HEK293 (cell line): ENCODE results near the gene KLK2.

Experiments
- CTCF ChIA-PET: fragments of 350-600 bp; formaldehyde crosslinking; extraction: SDS; loops from one replicate; lab custom pipeline; 2021; ENCODE audit warnings: antibody characterized with exemption; lab: Yijun Ruan, JAX
- POLR2A ChIA-PET: fragments of 300-600 bp; formaldehyde crosslinking; extraction: SDS; loops from one replicate; lab custom pipeline; 2020; ENCODE audit warnings: antibody characterized with exemption, inconsistent platforms; lab: Yijun Ruan, JAX
- H3K27ac ChIP-seq: fragments of 200-500 bp; sonication (Bioruptor generic); 2 replicates; pipeline ENCODE4 v1.5.1; 2014; ENCODE audit warnings: low read depth, low read length, control low read depth, inconsistent platforms; ENCODE audit errors: extremely low read depth
- H3K36me3 ChIP-seq, 2 experiments: fragments of 200-500 bp in 1 of 2; sonication (Bioruptor generic) in 1 of 2; 1 replicate in 1 of 2; 2 replicates in 1 of 2; pipeline ENCODE4 v1.5.1; 2014 to 2017; ENCODE audit warnings: inconsistent platforms in 2 of 2, low read length in 2 of 2; ENCODE audit not compliant: control insufficient read depth in 2 of 2, insufficient read depth in 1 of 2
- H3K4me1 ChIP-seq: fragments of 200-500 bp; sonication (Bioruptor generic); 2 replicates; pipeline ENCODE4 v1.5.1; 2014; ENCODE audit warnings: mild to moderate bottlenecking, low read length, inconsistent platforms; ENCODE audit not compliant: control insufficient read depth, insufficient read depth
- H3K4me3 ChIP-seq: 2 replicates; pipeline ENCODE4 v1.5.1; 2011; ENCODE audit warnings: low read depth, mild to moderate bottlenecking, control low read depth, low read length, moderate library complexity
- H3K9me3 ChIP-seq: fragments of 200-500 bp; sonication (Bioruptor generic); 2 replicates; pipeline ENCODE4 v1.5.1; 2014; ENCODE audit warnings: low read depth, low read length, inconsistent platforms; ENCODE audit not compliant: control insufficient read depth, insufficient read depth
- BCL11B ChIP-seq: fragments of 450-650 bp; formaldehyde crosslinking; IDR thresholded peaks from 2 replicates; pipeline ENCODE4 v1.5.1; 2016; ENCODE audit warnings: low read depth, missing biosample characterization, missing genetic modification characterization
- CTCF ChIP-seq: fragments of 450-650 bp; formaldehyde crosslinking; IDR thresholded peaks from 2 replicates; pipeline ENCODE4 v1.5.1; 2016; ENCODE audit warnings: missing biosample characterization, missing genetic modification characterization
- EGR2 ChIP-seq: fragments of 450-650 bp; formaldehyde crosslinking; IDR thresholded peaks from 2 replicates; pipeline ENCODE4 v1.5.1; 2016; ENCODE audit warnings: low read depth, missing biosample characterization, missing genetic modification characterization
- KLF1 ChIP-seq: fragments of 450-650 bp; formaldehyde crosslinking; IDR thresholded peaks from 2 replicates; pipeline ENCODE4 v1.5.1; 2016; ENCODE audit warnings: missing biosample characterization, missing genetic modification characterization
- PRDM1 ChIP-seq: fragments of 450-650 bp; formaldehyde crosslinking; IDR thresholded peaks from 2 replicates; pipeline ENCODE4; 2016; ENCODE audit warnings: missing biosample characterization, missing genetic modification characterization
- TRIM28 ChIP-seq: IDR thresholded peaks from 2 replicates; pipeline ENCODE4 v1.6.1; 2011; ENCODE audit warnings: low read length, control low read depth, borderline replicate concordance
- TSHZ1 ChIP-seq: fragments of 450-650 bp; formaldehyde crosslinking; IDR thresholded peaks from 2 replicates; pipeline ENCODE4 v1.5.1; 2016; ENCODE audit warnings: missing biosample characterization, missing genetic modification characterization, borderline replicate concordance
- ZBTB17 ChIP-seq: fragments of 450-650 bp; formaldehyde crosslinking; IDR thresholded peaks from 2 replicates; pipeline ENCODE4 v1.5.1; 2016; ENCODE audit warnings: missing biosample characterization, missing genetic modification characterization
- ZBTB8A ChIP-seq: fragments of 450-650 bp; formaldehyde crosslinking; IDR thresholded peaks from 2 replicates; pipeline ENCODE4 v1.5.1; 2016; ENCODE audit warnings: missing biosample characterization, missing genetic modification characterization
- ZIC2 ChIP-seq: fragments of 450-650 bp; formaldehyde crosslinking; IDR thresholded peaks from 2 replicates; pipeline ENCODE4 v1.5.1; 2016; ENCODE audit warnings: missing biosample characterization, missing genetic modification characterization
- ZNF10 ChIP-seq: fragments of 450-650 bp; formaldehyde crosslinking; IDR thresholded peaks from 2 replicates; pipeline ENCODE4 v1.5.1; 2017; ENCODE audit warnings: missing biosample characterization, missing genetic modification characterization
- ZNF214 ChIP-seq: fragments of 450-650 bp; formaldehyde crosslinking; IDR thresholded peaks from 2 replicates; pipeline ENCODE4 v1.5.1; 2017; ENCODE audit warnings: missing biosample characterization, mild to moderate bottlenecking, missing genetic modification characterization, borderline replicate concordance
- ZNF223 ChIP-seq: fragments of 450-650 bp; formaldehyde crosslinking; IDR thresholded peaks from 2 replicates; pipeline ENCODE4 v1.5.1; 2016; ENCODE audit warnings: missing biosample characterization, missing genetic modification characterization
- ZNF341 ChIP-seq: fragments of 450-650 bp; formaldehyde crosslinking; IDR thresholded peaks from 2 replicates; pipeline ENCODE4; 2016; ENCODE audit warnings: low read depth, missing biosample characterization, missing genetic modification characterization
- ZNF37A ChIP-seq: fragments of 450-650 bp; IDR thresholded peaks from 2 replicates; pipeline ENCODE4 v1.5.1; 2018; ENCODE audit warnings: missing biosample characterization, missing genetic modification characterization
- ZNF391 ChIP-seq: fragments of 450-650 bp; formaldehyde crosslinking; IDR thresholded peaks from 2 replicates; pipeline ENCODE4 v1.5.1; 2016; ENCODE audit warnings: low read depth, missing biosample characterization, missing genetic modification characterization, borderline replicate concordance
- ZNF561 ChIP-seq: fragments of 450-650 bp; IDR thresholded peaks from 2 replicates; pipeline ENCODE4 v1.5.1; 2018; ENCODE audit warnings: missing biosample characterization, missing genetic modification characterization, borderline replicate concordance
- ZNF571 ChIP-seq: fragments of 450-650 bp; formaldehyde crosslinking; IDR thresholded peaks from 2 replicates; pipeline ENCODE4 v1.5.0; 2017; ENCODE audit warnings: missing biosample characterization, missing genetic modification characterization
- ZNF670 ChIP-seq: fragments of 450-650 bp; formaldehyde crosslinking; IDR thresholded peaks from 2 replicates; pipeline ENCODE4 v1.5.1; 2016; ENCODE audit warnings: missing biosample characterization, missing genetic modification characterization, low read depth
- ZNF677 ChIP-seq: fragments of 450-650 bp; IDR thresholded peaks from 2 replicates; pipeline ENCODE4 v1.5.0; 2018; ENCODE audit warnings: missing biosample characterization, mild to moderate bottlenecking, missing genetic modification characterization, moderate library complexity
- ZNF701 ChIP-seq: fragments of 450-650 bp; formaldehyde crosslinking; IDR thresholded peaks from 2 replicates; pipeline ENCODE4 v1.5.1; 2016; ENCODE audit warnings: missing biosample characterization, missing genetic modification characterization
- ZNF768 ChIP-seq: fragments of 450-650 bp; formaldehyde crosslinking; IDR thresholded peaks from 2 replicates; pipeline ENCODE4 v1.5.1; 2018; ENCODE audit warnings: missing biosample characterization, mild to moderate bottlenecking, missing genetic modification characterization
- ZNF791 ChIP-seq: fragments of 450-650 bp; formaldehyde crosslinking; IDR thresholded peaks from 2 replicates; pipeline ENCODE4 v1.5.1; 2016; ENCODE audit warnings: missing biosample characterization, missing genetic modification characterization
- ZNF837 ChIP-seq: fragments of 450-650 bp; formaldehyde crosslinking; IDR thresholded peaks from 2 replicates; pipeline ENCODE4 v1.5.1; 2016; ENCODE audit warnings: missing biosample characterization, missing genetic modification characterization
- ZSCAN23 ChIP-seq: fragments of 450-650 bp; formaldehyde crosslinking; IDR thresholded peaks from 2 replicates; pipeline ENCODE4 v1.5.1; 2016; ENCODE audit warnings: missing biosample characterization, missing genetic modification characterization
- TF ChIP-seq, protein P1 (sequence below): fragments of 450-650 bp; formaldehyde crosslinking; IDR thresholded peaks from 2 replicates; pipeline ENCODE4 v1.5.1; 2016; ENCODE audit warnings: missing biosample characterization, missing genetic modification characterization

KLK2 gene

DNA sequence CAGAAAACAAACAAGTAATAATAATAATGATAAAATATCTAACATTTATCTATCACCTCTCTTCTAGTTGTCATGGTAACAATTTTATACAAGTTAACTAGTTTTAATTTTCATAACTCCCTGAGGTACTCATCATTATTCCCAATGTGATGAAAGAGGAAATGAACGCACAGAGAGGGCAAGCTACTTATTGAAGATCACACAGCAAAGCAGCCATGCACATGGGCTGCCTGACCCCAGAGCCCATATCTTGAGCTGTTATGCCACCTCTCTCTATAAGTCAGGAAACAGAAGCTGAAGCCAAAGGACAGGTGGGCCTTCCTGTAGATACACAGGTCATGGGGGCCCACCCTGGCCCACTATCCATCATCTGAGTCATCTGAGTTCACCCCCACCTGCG, 42.8 kb downstream of the KLK2 start:
- ChIA-PET CTCF (interaction anchor here (0.7 kb wide), 2 partner anchors 10 to 50 kb away, joined by 3 to 4 read pairs; no protein-coding TSS in a partner anchor), POLR2A (interaction anchor here (0.6 to 1.5 kb wide), 2 partner anchors 45 to 111 kb away, joined by 4 to 9 read pairs; no protein-coding TSS in a partner anchor)
- Histone ChIP-seq H3K36me3 (no peaks in the 10 kb centered on the region), H3K9me3 (no peaks in the 10 kb centered on the region), H3K4me3 (no peak overlapping the region), H3K27ac (no peak overlapping the region), H3K4me1 (peaks cover 3% of the 10 kb centered on the region)
- TF ChIP-seq ZBTB17 (no peak), ZNF768 (tag by site-specific recombination) (0 out of 2 replicates have a peak, but pooled peaks have one; percentile 69)

DNA sequence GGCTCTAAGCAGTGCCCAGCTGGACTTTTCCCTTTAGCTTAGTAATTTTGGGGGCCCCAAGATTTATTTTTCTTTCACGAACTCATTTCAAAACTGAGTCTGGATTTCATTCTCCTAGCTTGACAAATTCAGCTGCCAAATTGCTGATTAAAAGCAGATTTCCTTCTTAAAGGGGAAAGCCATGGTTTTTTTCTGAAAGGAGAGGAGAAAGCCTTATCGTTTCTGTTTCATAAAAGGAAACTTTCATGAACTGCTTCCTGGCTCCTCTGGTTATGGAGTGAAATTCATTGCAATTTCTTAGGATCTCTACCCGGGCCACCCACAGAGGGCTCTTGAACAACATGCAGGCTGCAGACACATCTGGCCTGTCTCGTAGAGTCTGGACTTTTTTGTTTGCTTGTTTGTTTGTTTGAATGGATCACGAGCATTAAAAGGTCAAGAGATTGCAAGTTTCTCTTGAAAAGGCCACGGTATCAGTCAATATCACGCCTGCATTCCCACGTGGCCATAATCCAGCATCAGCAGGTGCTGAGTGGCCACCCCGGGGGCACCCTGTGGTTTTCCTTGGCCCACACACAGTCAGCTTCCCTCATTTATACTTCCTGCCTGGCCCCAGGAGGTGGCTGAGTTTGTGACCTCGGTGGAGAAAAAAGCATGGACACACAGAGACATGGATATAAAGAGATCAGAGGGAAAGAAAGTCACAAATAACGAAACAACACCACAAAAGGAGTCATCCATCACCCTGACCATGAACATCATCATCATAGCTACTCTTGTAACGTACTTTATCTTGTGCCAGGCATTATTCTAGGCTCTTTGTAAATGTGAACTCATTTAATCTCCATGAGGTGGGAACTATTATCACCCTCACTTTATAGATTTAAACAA, 48.4 kb downstream of the KLK2 start:
- ChIA-PET POLR2A (interaction anchor here (0.5 to 1.8 kb wide), 4 partner anchors 39 to 197 kb away, joined by 3 to 31 read pairs (median 12); no protein-coding TSS in a partner anchor), CTCF (interaction anchor here (0.6 to 5.2 kb wide), 60 partner anchors 9 to 1419 kb away, joined by 3 to 79 read pairs (median 5); partner anchors contain the start of genes ACP4, KLK1, KLK15 and KLK4)
- no peaks in the 10 kb centered on the region for H3K9me3 ChIP-seq
- H3K27ac ChIP-seq = no peak overlapping the region
- peaks cover 3% of the 10 kb centered on the region for H3K4me1 ChIP-seq
- no peak overlapping the region for H3K4me3 ChIP-seq
- no peaks in the 10 kb centered on the region for H3K36me3 ChIP-seq
- TF ChIP-seq ZIC2 = peak; percentile 99
- TF ChIP-seq ZNF791 (tag by site-specific recombination) = no peak
- no peak for TF ChIP-seq ZNF341 (tag by site-specific recombination)
- no peak for TF ChIP-seq ZBTB8A
- no peak for TF ChIP-seq ZNF670 (tag by site-specific recombination)
- TF ChIP-seq TSHZ1 (tag by site-specific recombination) = no peak
- no peak for TF ChIP-seq BCL11B (tag by site-specific recombination)
- no peak for TF ChIP-seq ZNF391 (tag by site-specific recombination)
- no peak for TF ChIP-seq ZNF677 (tag by site-specific recombination)
- TF ChIP-seq EGR2 = peak; percentile 43
- no peak for TF ChIP-seq ZNF37A (tag by site-specific recombination)
- TF ChIP-seq ZNF837 (tag by site-specific recombination) = no peak
- TF ChIP-seq TRIM28 = no peak
- no peak for TF ChIP-seq ZSCAN23 (tag by site-specific recombination)
- no peak for TF ChIP-seq KLF1 (tag by site-specific recombination)
- TF ChIP-seq ZNF214 = no peak
- TF ChIP-seq CTCF (tag by site-specific recombination) = no peak
- no peak for TF ChIP-seq ZNF561 (tag by site-specific recombination)
- TF ChIP-seq ZNF10 (tag by site-specific recombination) = peak; percentile 82
- TF ChIP-seq ZNF701 (tag by site-specific recombination) = no peak
- TF ChIP-seq PRDM1 (tag by site-specific recombination) = no peak
- TF ChIP-seq, protein P1, sequence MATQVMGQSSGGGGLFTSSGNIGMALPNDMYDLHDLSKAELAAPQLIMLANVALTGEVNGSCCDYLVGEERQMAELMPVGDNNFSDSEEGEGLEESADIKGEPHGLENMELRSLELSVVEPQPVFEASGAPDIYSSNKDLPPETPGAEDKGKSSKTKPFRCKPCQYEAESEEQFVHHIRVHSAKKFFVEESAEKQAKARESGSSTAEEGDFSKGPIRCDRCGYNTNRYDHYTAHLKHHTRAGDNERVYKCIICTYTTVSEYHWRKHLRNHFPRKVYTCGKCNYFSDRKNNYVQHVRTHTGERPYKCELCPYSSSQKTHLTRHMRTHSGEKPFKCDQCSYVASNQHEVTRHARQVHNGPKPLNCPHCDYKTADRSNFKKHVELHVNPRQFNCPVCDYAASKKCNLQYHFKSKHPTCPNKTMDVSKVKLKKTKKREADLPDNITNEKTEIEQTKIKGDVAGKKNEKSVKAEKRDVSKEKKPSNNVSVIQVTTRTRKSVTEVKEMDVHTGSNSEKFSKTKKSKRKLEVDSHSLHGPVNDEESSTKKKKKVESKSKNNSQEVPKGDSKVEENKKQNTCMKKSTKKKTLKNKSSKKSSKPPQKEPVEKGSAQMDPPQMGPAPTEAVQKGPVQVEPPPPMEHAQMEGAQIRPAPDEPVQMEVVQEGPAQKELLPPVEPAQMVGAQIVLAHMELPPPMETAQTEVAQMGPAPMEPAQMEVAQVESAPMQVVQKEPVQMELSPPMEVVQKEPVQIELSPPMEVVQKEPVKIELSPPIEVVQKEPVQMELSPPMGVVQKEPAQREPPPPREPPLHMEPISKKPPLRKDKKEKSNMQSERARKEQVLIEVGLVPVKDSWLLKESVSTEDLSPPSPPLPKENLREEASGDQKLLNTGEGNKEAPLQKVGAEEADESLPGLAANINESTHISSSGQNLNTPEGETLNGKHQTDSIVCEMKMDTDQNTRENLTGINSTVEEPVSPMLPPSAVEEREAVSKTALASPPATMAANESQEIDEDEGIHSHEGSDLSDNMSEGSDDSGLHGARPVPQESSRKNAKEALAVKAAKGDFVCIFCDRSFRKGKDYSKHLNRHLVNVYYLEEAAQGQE (tag by site-specific recombination) = no peak
- TF ChIP-seq ZNF571 (tag by site-specific recombination) = no peak
- TF ChIP-seq ZBTB17 = peak; percentile 33; the same call in 1 of the 2 replicates
- TF ChIP-seq ZNF223 (tag by site-specific recombination) = no peak
